Ovary (tissue), 3 donors: Measurements from ENCODE around the gene ARHGAP4.

Experiments used
- CTCF ChIP-seq, 3 donors: fragments of 450-650 bp in 2 of 3; fragments of 200-600 bp in 1 of 3; IDR thresholded peaks; one replicate each; pipeline versions ENCODE4 v1.5.1 to v1.8.0; 2016 to 2022; ENCODE audit warnings: antibody characterized with exemption in 3 of 3, mild to moderate bottlenecking in 1 of 3
- EP300 ChIP-seq: sonication (generic); formaldehyde crosslinking; IDR thresholded peaks from one replicate; pipeline ENCODE4 v1.6.1; 2017; ENCODE audit warnings: antibody characterized with exemption
- POLR2A ChIP-seq: fragments of 450-650 bp; IDR thresholded peaks from one replicate; pipeline ENCODE4 v1.6.1; 2017; ENCODE audit warnings: antibody characterized with exemption, mild to moderate bottlenecking, moderate library complexity
- donor health status: DM: no; HTN: no; CAD: no.

GRCh38 chrX:153956044-153956907 is 30.2 kb upstream of the ARHGAP4 start:
- no peak for TF ChIP-seq CTCF (IDR thresholded peaks at IDR 0.05)
- no peak for TF ChIP-seq EP300
- TF ChIP-seq POLR2A, result no peak
